GM19324 (cell line): ENCODE measurements around the gene RIMBP2.

Experiments
- ATAC-seq: cut with Tn5 transposase; IDR thresholded peaks from one replicate; pipeline ENCODE4 v1.9.1; 2021; ENCODE audit warnings: mild to moderate bottlenecking, moderate library complexity; ENCODE audit not compliant: unreplicated experiment, low FRiP score

Gene RIMBP2

DNA sequence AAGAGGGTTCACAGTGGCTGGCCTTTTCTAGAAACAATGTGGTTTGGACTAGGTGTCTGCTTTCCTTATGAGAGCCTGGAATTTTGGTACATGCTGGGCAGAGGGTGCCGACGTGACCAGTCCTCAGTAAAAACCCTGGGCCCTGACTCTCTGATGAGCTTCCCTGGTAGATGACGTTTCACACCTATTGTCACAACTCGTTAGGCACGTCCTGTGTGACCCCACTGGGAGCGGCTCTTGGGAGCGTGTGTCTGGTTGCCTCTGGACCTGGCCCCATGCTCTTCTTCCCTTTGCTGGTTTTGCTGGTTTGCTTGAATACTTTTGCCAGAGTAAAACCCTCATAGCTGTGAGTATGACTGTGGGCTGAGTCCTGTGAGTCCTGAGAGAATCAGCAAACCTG is 136.9 kb downstream of the RIMBP2 start:
- no peak for ATAC-seq

- ATAC-seq: no peak
Observed at GRCh38 chr12:130577351-130577750, 138.7 kb downstream of the RIMBP2 start.

DNA sequence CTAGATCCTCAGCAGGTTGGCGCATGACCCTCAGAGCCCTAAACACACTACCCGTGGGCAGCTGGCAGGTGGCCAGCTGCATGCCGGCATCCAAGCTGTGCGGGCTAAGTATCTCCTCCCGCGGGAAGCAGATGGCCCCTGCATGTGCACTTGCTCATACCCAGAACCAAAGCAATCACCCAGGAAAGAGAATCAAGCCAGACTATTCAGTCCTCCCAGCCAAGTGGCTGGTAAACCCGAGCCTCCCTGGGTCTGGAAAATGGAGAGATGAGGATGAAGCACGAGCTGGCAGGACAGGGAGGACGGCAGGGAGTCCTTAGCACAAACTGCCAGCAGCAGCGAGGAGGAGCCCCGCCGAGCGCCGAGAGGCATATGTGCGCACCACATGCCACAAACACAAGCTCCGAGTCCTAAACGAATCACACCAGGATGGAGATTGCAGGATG is 139.7 kb downstream of the RIMBP2 start:
- no peak for ATAC-seq

DNA sequence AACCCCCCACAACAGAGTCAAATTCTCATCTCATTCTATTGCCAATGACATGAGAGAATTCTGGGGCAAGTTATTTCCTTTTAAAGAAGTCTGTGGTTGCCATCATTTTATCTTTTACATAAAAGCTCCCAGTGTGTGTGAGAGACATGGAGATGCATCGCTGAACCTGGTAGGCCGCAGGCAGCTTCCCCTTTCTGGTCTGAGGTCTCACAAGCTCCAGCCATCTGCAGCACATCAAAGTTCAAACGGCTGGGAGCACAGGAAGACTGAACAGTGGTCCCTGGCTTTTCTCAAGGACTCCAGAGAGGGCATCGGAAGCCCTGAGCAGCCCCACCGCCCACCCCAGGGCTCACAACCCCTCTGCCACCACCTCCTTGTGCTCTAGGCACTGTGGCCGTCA is 141.7 kb downstream of the RIMBP2 start:
- no peak for ATAC-seq

- no peak for ATAC-seq
Observed at GRCh38 chr12:130573766-130574165, 142.3 kb downstream of the RIMBP2 start.

DNA sequence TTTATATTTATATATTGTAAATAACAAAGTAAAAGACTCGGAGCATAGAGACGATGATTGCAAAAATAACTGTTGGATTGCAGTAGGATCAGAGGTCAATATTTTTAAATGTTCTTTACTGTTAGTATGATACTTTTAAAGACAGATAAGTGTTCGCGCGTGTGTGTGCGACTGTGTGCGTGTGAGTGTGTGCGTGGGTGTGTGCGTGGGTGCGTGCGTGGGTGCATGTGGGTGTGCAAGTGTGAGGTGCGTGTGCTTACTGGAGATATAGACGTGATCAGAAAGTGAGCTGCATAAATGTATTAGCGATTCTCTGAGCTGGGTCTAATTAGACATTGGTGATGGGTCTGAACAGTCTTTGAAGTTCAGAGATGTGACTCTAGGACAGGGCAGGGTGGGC is 142.9 kb downstream of the RIMBP2 start:
- no peak for ATAC-seq

GRCh38 chr12:130572553-130572952 is 143.5 kb downstream of the RIMBP2 start:
- no peak for ATAC-seq

DNA sequence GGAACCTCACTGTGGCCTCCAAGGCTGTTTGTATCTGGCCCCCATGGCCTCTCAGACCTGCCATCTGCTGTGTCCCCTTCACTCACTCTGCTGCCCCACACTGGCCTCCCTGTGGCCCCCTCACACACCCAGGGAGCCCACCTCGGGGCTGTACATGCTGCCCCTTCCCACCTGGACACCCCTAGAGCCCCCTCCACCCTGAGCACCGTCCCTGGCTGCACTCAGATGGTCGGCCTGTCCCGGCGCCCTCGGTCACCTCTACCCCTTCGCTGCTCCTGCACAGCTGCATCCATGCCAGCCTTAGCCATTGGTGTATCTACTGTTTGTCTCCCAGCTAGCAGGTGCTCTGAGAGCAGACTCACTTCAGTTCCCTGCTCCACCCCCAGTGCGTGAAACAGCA is 144.4 kb downstream of the RIMBP2 start:
- ATAC-seq: no peak

DNA sequence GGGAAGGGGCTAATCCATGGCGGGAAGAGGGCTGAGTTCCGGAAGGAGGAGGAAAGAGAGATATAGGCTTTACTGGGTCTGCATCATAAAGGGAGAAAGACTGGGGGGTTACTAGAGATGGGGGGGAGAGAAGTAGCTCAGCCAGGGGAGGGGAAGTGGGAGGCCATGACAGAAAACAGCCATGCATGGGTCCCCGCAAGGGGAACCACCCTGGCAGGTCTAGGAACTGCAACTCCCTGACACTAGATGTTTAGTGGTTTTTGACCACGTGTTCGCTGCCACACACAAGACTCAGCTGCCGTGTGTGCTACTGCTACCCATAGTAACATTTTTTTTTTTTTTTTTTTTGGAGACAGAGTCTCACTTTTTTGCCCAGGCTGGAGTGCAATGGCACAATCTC is 145.0 kb downstream of the RIMBP2 start:
- ATAC-seq: no peak

DNA sequence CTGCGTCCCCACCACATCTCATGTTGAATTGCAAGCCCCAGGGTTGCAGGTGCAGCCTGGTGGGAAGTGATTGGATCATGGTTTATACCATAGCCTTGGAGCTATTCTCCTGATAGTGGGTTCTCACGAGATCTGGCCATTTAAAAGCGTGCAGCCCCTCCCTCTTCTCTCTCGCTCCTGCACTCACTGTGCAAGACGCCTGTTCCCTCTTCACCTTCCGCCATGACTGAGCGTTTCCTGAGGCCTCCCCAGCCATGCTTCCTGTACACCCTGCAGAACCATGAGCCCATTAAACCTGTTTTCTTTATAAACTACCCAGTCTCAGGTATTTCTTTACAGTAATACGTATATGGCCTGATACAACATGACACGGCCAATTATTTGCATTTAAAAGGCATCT is 146.6 kb downstream of the RIMBP2 start:
- no peak for ATAC-seq

DNA sequence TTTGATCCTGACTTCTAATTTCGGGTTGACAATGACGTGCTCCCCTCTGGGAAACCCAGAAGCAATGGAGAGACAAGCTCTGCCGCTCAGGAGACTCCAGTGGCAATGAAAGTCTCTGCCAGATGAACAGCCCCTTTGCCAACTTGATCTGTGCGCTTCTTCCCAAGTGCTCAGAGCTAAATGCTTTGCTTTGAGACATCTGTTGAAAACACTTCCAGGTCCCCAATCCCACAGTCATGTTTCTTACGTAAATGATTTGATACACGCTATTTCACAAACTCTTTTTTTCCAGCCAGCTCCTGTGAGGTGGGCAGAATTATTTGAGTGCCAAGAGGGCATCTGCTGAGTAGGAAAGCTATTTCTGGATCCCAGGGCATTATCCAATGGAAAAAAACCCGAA is 147.6 kb downstream of the RIMBP2 start:
- no peak for ATAC-seq

DNA sequence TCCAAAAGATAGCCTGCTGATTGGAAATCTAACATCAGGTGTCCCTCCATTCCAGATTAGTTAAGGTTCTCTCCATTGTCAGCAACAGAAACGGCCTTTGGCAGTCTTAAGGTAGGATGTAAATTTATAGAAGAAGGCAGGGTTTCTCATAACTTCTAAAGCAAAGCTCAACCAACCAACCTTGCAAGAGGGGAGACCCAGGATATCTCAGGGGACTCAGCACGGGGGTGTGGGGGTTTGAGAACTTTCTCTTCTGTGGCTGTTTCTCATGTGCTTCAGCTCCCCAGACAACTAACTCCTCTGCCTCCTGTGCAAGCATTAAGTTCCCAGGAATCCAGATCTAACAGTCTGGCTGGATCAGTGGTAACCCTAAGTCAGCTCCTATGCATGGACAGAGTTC is 148.1 kb downstream of the RIMBP2 start:
- ATAC-seq: no peak

- ATAC-seq: no peak
Observed at GRCh38 chr12:130566446-130567155, 149.5 kb downstream of the RIMBP2 start.

DNA sequence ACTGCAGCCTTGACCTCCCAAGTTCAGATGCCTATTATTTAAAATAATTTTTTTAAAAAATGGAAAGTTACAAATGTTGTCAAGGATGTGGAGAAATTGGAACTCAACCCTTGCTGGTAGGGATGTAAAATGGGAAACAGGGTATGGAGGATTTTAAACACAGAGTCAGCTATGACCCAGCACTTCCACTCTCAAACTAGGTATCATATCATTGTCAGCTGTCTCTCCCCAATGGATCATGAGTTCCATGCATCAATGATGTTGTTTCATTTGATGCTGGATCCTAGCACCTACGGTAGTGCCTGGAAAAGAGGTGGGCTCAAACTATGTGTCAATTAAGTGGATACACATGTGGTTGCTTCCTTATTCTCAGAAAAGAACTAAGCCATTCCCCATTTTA is 150.9 kb downstream of the RIMBP2 start:
- no peak for ATAC-seq

- ATAC-seq: no peak
Observed at GRCh38 chr12:130563323-130563722, 152.8 kb downstream of the RIMBP2 start.

DNA sequence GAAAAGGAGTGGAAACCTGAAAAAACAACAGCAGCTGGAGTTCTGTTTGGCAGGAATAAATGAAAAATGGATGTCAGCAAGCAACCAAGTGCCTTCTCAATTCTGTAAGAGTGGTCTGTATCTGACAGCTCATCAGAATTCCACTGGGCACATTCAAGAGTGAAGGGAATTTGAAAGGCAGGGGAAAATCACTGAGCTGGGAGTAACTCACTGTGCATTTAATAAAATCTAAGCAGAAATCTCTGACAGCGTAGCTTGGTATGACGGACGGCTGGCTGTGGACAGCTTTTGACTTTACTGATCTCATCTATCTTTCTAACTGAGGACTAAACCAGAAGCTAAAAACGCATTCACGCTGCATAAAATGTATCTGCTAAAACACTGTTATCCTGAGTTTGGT is 153.4 kb downstream of the RIMBP2 start:
- no peak for ATAC-seq

GRCh38 chr12:130560321-130560720 is 155.8 kb downstream of the RIMBP2 start:
- no peak for ATAC-seq

DNA sequence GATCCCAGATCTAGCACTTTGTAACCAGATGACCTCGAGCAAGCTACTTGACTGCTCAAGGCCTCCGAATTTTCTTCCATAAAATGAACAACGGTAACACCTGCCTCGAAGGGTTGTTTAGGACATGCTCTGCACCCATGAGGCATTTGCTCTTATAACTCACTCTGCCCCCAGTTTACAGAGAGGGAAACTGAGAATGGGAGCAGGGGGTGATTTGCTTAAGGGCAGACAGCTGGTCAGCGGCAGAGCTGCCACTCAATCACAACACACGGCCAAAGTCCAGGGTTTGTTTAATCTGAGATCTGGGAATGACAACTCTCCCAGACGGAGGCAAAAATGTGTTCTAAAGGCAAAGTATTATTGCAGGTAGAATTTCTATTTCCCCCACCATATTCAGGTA is 156.3 kb downstream of the RIMBP2 start:
- no peak for ATAC-seq

DNA sequence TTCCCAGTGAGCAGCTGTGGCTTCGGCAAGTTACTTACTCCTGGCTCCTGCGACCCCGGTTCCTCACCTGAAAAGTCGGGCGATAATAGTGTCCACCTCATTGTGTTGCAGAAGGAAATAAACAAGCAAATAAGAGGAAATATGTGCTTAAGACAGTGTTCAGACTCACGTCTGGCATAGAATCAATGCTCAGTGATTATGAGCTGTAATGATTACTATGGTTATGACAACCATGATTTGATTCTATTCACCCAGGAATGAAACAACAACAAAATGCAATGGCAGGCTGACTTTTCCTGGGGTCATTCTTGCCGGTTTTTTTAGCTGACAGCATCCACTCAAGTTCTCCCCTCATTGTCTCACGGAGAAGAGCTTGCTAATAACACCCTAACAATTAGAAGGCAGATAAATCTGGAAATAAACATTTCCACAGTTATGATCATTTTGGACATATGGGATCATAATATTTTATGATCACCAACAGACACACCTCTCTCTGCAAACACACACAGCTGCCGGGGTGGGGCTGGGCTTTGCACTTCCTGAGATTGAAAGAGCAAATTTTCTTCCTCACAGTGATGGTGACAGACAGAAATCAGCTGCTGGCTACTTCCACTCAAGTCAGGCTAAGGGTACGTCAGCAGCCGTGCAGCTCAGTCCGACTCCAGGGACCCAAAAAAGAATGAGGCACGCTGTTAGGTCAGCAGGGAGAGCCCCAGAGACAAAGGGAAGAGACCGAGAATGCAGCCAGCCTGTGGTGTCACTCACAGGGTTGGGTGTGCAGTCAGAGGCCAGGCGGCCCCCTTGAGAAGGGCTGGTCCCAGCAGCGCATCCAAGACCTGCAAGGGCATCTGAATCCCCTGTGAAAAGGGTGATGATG is 158.0 kb downstream of the RIMBP2 start:
- ATAC-seq: no peak

DNA sequence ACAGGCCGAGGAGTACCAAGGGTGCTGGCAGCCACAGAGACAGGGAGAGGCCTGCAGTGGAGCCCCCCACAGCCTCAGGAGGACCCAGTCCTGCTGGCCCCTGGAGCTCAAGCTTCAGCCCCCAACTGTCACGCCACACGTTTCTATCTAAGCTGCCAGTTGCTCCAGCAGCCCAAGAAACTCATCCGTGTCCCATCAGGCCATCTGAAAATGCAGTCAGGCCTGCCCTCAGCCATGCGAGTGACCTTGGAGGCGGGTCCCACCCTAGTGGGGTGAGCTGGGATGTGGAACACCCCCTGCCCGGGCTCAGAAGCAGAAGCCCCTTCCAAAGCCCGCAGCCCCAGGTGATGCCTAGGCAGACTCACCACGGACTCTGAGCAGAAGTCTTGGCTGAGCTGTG is 158.9 kb downstream of the RIMBP2 start:
- ATAC-seq: no peak

- ATAC-seq: no peak
Observed at GRCh38 chr12:130556486-130557055, 159.5 kb downstream of the RIMBP2 start.
